Psoas muscle (tissue), 8 donors: ENCODE measurements around the gene BRINP2. TPM values are rescaled to one million over a fixed set of nuclear protein-coding genes. Genes with fewer than 3 reads are reported as not detected.

Experiments used
- ATAC-seq, 4 donors: fragments of 200-7000 bp; cut with Tn5 transposase; one replicate each; pipeline ENCODE4 v1.9.1; 2020; ENCODE audit warnings: moderate library complexity in 3 of 4, mild to moderate bottlenecking in 2 of 4
- DNase-seq, 2 donors: peaks; one replicate each; pipeline ENCODE4 v3.0.0-alpha.2; 2020
- H3K27ac ChIP-seq: fragments of 200-600 bp; one replicate; pipeline ENCODE4 v1.8.0; 2022
- H3K27me3 ChIP-seq, 3 donors: fragments of 200-600 bp in 1 of 3; one replicate each; pipeline versions ENCODE4 v1.6.1 to v1.8.0; 2013 to 2022; ENCODE audit warnings: low read length in 2 of 3, mild to moderate bottlenecking in 2 of 3, moderate library complexity in 1 of 3; ENCODE audit not compliant: insufficient read depth in 3 of 3
- H3K36me3 ChIP-seq, 2 donors: fragments of 200-600 bp in 1 of 2; one replicate each; pipeline versions ENCODE4 v1.6.1 to v1.8.0; 2013 to 2022; ENCODE audit warnings: low read depth in 1 of 2, mild to moderate bottlenecking in 1 of 2, moderate library complexity in 1 of 2; ENCODE audit not compliant: insufficient read depth in 1 of 2
- H3K4me1 ChIP-seq: fragments of 200-600 bp; one replicate; pipeline ENCODE4 v1.8.0; 2022
- H3K4me3 ChIP-seq: fragments of 200-600 bp; one replicate; pipeline ENCODE4 v1.8.0; 2022; ENCODE audit warnings: mild to moderate bottlenecking
- H3K9me3 ChIP-seq: fragments of 200-600 bp; one replicate; pipeline ENCODE4 v1.8.0; 2022
- WGBS, 3 donors: extraction: QIAGEN DNeasy Blood & Tissue Kit; methylation state at CpG; one replicate each; pipeline versions ENCODE4 v1.1.6 to v1.1.7; 2013; 5-methylcytosine and 5-hydroxymethylcytosine counted together
- intact Hi-C, 2 donors: fragments of 100-400 bp; cut with DNase I; formaldehyde crosslinking; loops; one replicate each; pipeline versions ENCODE4 v1.11.0 to v1.14.2; 2022
- polyA plus RNA-seq, 3 donors: library from polyadenylated mRNA; stranded (reverse); fragments of 200-250 nt; gene quantifications; one replicate each; pipeline ENCODE4 v1.2.3, GENCODE V29; 2013
- total RNA-seq, 4 donors: library from RNA; stranded (reverse); fragmentation: NEBNext Ultra II Directional in 2 of 4; extraction: Animal tissue kit (Norgen Biotek cat#: 25700) in 2 of 4; gene quantifications; one replicate each; pipeline versions ENCODE4 v1.2.1 to v1.2.4, GENCODE V29; 2021 to 2023
- TF ChIP-seq, protein P1 (sequence below): fragments of 200-600 bp; IDR thresholded peaks from one replicate; pipeline ENCODE4 v1.8.0; 2022; ENCODE audit warnings: antibody characterized with exemption
- donor health status: healthy with polysubstance abuse.
- donor health status: DM: no; HTN: no; CAD: no; lungs with moderate emphysema.
- donor health status: Bipolar disorder and iron deficiency.
- donor health status: healthy.
- donor health status: DM: yes; HTN: yes; CAD: no.
- donor health status: DM: no; HTN: no; CAD: no.
- donor health status: DM: no; HTN: no; CAD: no.
- donor health status: DM: yes; HTN: yes; CAD: no.

The BRINP2 gene
- total and polyA plus RNA-seq, 7 donors = 0.04 to 0.38 (median 0.23) TPM; not detected in 3

- H3K4me1 ChIP-seq = peaks cover 29% of the 10 kb centered on the region
- no peak overlapping the region for H3K4me3 ChIP-seq
- TF ChIP-seq, protein P1, sequence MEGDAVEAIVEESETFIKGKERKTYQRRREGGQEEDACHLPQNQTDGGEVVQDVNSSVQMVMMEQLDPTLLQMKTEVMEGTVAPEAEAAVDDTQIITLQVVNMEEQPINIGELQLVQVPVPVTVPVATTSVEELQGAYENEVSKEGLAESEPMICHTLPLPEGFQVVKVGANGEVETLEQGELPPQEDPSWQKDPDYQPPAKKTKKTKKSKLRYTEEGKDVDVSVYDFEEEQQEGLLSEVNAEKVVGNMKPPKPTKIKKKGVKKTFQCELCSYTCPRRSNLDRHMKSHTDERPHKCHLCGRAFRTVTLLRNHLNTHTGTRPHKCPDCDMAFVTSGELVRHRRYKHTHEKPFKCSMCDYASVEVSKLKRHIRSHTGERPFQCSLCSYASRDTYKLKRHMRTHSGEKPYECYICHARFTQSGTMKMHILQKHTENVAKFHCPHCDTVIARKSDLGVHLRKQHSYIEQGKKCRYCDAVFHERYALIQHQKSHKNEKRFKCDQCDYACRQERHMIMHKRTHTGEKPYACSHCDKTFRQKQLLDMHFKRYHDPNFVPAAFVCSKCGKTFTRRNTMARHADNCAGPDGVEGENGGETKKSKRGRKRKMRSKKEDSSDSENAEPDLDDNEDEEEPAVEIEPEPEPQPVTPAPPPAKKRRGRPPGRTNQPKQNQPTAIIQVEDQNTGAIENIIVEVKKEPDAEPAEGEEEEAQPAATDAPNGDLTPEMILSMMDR = no peak
- WGBS, 3 donors = 35 to 42% (median 42%) methylated on average over 5 of the region's 5 CpGs
- DNase-seq = no peak
- ATAC-seq = peak in 2 of 4 donors; percentile 28 to 46
- intact Hi-C loops = loop anchor here in 1 of 2 donors (5.0 kb wide), 1 partner anchor 169 kb away; no protein-coding TSS in a partner anchor
- no peak overlapping the region for H3K27ac ChIP-seq
- no peaks in the 10 kb centered on the region for H3K36me3 ChIP-seq
- H3K27me3 ChIP-seq = no peaks in the 10 kb centered on the region
- no peaks in the 10 kb centered on the region for H3K9me3 ChIP-seq
Measured at GRCh38 chr1:177273141-177273540, 102.4 kb downstream of the BRINP2 start.

DNA sequence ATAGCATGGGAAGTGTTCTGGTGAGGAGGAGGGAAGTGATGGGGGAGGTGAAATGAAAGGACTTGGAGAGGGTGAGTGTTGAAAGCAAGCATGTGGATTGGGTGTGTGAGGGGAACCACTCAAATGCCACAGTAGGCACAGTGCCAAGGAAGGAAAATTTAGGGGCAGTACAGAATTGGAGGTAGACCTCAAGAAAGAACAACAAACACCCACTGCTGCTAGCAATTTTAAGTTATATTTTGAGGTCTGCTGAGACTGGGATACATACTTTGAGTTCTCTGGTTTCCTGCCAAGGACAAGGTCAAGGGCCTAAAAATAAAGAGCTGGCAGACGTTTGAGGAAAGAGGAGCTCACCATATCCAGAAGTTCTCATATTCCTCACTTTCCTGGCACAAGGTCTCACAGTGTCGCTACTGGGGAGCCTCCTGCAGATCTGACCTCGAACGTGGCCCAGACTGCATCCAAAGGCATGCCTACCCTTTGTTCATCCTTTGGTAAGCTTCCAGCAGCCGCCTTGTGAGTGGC is 104.0 kb downstream of the BRINP2 start:
- WGBS, 3 donors = 5 to 6% (median 5%) methylated on average over 5 of the region's 5 CpGs
- TF ChIP-seq, protein P1 = no peak
- ATAC-seq = peak; percentile 90 to 98 (median 94)
- Histone ChIP-seq H3K9me3 (no peaks in the 10 kb centered on the region), H3K27ac (peak overlapping the region; percentile 59), H3K4me3 (no peak overlapping the region), H3K36me3 (no peaks in the 10 kb centered on the region), H3K27me3 (no peaks in the 10 kb centered on the region), H3K4me1 (peaks cover 29% of the 10 kb centered on the region)
- intact Hi-C loops = loop anchor here in 1 of 2 donors (5.0 kb wide), 1 partner anchor 168 kb away; no protein-coding TSS in a partner anchor
- DNase-seq = peak; percentile 26 to 59

- H3K4me3 ChIP-seq = no peak overlapping the region
- intact Hi-C loops = no loop called here
- H3K4me1 ChIP-seq = peaks cover 29% of the 10 kb centered on the region
- no peaks in the 10 kb centered on the region for H3K9me3 ChIP-seq
- TF ChIP-seq, protein P1 = no peak
- DNase-seq (no peak), ATAC-seq (no peak)
- H3K36me3 ChIP-seq = no peaks in the 10 kb centered on the region
- 59 to 67% (median 65%) methylated on average over 1 of the region's 1 CpG for WGBS, 3 donors
- no peak overlapping the region for H3K27ac ChIP-seq
- H3K27me3 ChIP-seq = no peaks in the 10 kb centered on the region
Measured at GRCh38 chr1:177275736-177276135, 105.0 kb downstream of the BRINP2 start.

DNA sequence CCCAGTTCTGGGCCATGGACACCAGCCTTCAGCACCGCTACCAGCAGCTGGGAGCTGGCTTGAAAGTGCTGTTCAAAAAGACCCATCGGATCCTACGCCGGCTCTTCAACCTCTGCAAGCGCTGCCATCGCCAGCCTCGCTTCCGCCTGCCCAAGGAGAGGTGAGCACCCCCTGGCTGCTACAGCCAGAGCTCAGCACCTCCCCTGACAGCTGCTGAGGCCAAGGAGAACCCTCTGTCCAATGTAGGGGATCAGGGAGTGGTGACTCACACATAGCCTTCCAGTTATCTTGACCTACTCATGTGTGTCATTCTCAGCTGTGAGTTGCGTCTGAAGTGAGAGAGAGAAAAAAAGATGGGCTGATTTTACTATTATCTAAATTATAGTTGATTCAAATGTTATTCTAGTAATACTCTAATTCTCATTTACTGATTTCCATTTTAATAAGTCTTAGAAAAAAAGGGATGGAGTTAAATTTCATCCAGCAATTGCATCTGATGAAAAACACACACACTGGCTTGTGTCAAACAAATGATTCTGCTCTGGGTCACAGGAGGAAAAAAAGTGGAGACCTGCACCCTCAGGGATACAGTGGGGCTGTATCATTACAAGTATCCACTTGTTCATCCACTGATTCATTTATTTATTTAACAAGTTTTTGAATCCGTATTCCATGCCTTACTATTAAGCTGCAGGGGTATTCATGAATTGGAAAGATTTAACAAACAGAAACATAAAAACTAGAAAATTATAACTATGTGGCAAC is 108.0 kb downstream of the BRINP2 start:
- H3K36me3 ChIP-seq = no peaks in the 10 kb centered on the region
- TF ChIP-seq, protein P1 = no peak
- peak in 1 of 2 donors; percentile 15 for DNase-seq
- peaks cover 19% of the 10 kb centered on the region for H3K4me1 ChIP-seq
- no peak overlapping the region for H3K4me3 ChIP-seq
- no peaks in the 10 kb centered on the region for H3K9me3 ChIP-seq
- 95 to 96% (median 96%) methylated on average over 10 of the region's 10 CpGs for WGBS, 3 donors
- H3K27ac ChIP-seq = no peak overlapping the region
- H3K27me3 ChIP-seq = no peaks in the 10 kb centered on the region
- intact Hi-C loops = no loop called here
- ATAC-seq = peak in 1 of 4 donors; percentile 36
